Measurements from ENCODE around the gene TBX2. TPM values are rescaled to one million over a fixed set of nuclear protein-coding genes. Genes with fewer than 3 reads are reported as not detected.

Gene TBX2
- polyA plus RNA-seq, 1 donor (not counting 4 experiments of a cell fraction or from before 2014, with no cell fraction given), result not detected

DNA sequence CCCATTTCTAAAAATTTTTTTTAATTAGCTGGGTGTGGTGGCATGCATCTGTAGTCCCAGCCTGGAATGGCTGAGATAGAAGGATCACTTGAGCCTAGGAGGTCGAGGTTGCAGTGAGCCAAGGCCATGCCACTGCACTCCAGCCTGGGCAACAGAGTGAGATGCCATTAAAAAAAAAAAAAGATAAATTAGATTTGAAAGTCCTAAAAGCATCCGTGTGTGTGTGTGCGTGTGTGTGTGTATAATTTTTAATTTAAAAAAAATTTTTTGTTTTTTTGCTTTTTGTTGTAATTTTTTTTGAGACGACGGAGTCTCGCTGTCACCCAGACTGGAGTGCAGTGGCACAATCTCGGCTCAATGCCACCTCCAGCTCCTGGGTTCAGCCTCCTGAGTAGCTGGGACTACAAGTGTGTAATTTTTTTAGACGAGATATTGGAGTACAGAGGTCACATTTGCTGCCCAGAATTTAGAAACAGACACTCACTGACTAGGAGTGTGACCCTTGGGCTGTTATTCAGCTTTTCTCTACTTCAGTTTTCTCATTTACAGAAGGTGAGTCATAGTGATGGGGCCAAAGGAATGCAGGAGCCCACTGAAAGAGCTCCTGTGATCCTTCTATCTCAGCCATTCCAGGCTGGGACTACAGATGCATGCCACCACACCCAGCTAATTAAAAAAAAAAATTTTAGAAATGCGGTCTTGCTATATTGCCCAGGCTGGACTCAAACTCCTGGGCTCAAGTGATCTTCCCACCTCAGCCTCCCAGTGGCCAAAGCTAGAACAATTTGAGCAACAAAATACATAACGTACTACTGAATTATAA is 27.1 kb downstream of the TBX2 start:
- no peaks in the 10 kb centered on the region for H3K9me3 ChIP-seq (ENCODE audit: control insufficient read depth, low read depth, low read length)
- no peaks in the 10 kb centered on the region for H3K9me1 ChIP-seq (ENCODE audit: control insufficient read depth, extremely low read depth, insufficient read depth, low read length)
- no peak overlapping the region for H3K4me2 ChIP-seq (ENCODE audit: control insufficient read depth, extremely low read depth, insufficient read depth, low read depth, low read length)
- H3K27ac ChIP-seq (ENCODE audit: control insufficient read depth, insufficient read depth, low read length), result no peak overlapping the region
- H3K4me1 ChIP-seq (ENCODE audit: control insufficient read depth, extremely low read depth, insufficient read depth, low read length), result no peaks in the 10 kb centered on the region
- no peaks in the 10 kb centered on the region for H3K27me3 ChIP-seq (ENCODE audit: control insufficient read depth, extremely low read depth, insufficient read depth, low read length)
- FAIRE-seq (no peak), DNase-seq (ENCODE audit: low read depth, low spot score) (no peak)
- no peaks in the 10 kb centered on the region for H3K36me3 ChIP-seq (ENCODE audit: control insufficient read depth in 2 of 2, extremely low read depth in 1 of 2, insufficient read depth in 2 of 2, low read length in 2 of 2)
- H2AFZ ChIP-seq (ENCODE audit: control insufficient read depth, low read length), result no peak overlapping the region
- no peaks in the 10 kb centered on the region for H4K20me1 ChIP-seq (ENCODE audit: control insufficient read depth, extremely low read depth, insufficient read depth, low read length)
- dilution Hi-C loops (cut with MboI; ENCODE audit: extremely low pct_ligation_motif_present, low sequenced_read_pairs), result no loop called here
- no peak overlapping the region for H3K4me3 ChIP-seq (ENCODE audit: control insufficient read depth in 2 of 3, extremely low read depth in 1 of 3, insufficient read depth in 2 of 3, low read depth in 1 of 3, low read length in 3 of 3)
- H3K79me2 ChIP-seq (ENCODE audit: control insufficient read depth, insufficient read depth, low read length), result no peaks in the 10 kb centered on the region
- TF ChIP-seq EZH2 (IDR thresholded peaks at IDR 0.05; ENCODE audit: low read length), result no peak
- TF ChIP-seq CTCF (optimal IDR thresholded peaks at IDR 0.05 in 1 of 3, IDR thresholded peaks at IDR 0.05 in 1 of 3, conservative IDR thresholded peaks at IDR 0.05 in 1 of 3; ENCODE audit: extremely low read depth in 1 of 3, insufficient read depth in 2 of 3, low read length in 3 of 3), result no peak
- no peak overlapping the region for H3K9ac ChIP-seq (ENCODE audit: control insufficient read depth, extremely low read depth, insufficient read depth, low read length)

- Histone ChIP-seq H3K9ac (ENCODE audit: control insufficient read depth, extremely low read depth, insufficient read depth, low read length) (no peak overlapping the region), H3K27ac (ENCODE audit: control insufficient read depth, insufficient read depth, low read length) (no peak overlapping the region), H3K9me3 (ENCODE audit: control insufficient read depth, low read depth, low read length) (no peaks in the 10 kb centered on the region), H2AFZ (ENCODE audit: control insufficient read depth, low read length) (no peak overlapping the region), H4K20me1 (ENCODE audit: control insufficient read depth, extremely low read depth, insufficient read depth, low read length) (no peaks in the 10 kb centered on the region), H3K27me3 (ENCODE audit: control insufficient read depth, extremely low read depth, insufficient read depth, low read length) (no peaks in the 10 kb centered on the region), H3K4me2 (ENCODE audit: control insufficient read depth, extremely low read depth, insufficient read depth, low read depth, low read length) (no peak overlapping the region), H3K4me3 (ENCODE audit: control insufficient read depth in 2 of 3, extremely low read depth in 1 of 3, insufficient read depth in 2 of 3, low read depth in 1 of 3, low read length in 3 of 3) (no peak overlapping the region), H3K4me1 (ENCODE audit: control insufficient read depth, extremely low read depth, insufficient read depth, low read length) (no peaks in the 10 kb centered on the region), H3K36me3 (ENCODE audit: control insufficient read depth in 2 of 2, extremely low read depth in 1 of 2, insufficient read depth in 2 of 2, low read length in 2 of 2) (no peaks in the 10 kb centered on the region), H3K9me1 (ENCODE audit: control insufficient read depth, extremely low read depth, insufficient read depth, low read length) (no peaks in the 10 kb centered on the region), H3K79me2 (ENCODE audit: control insufficient read depth, insufficient read depth, low read length) (no peaks in the 10 kb centered on the region)
- no peak for TF ChIP-seq EZH2 (IDR thresholded peaks at IDR 0.05; ENCODE audit: low read length)
- no peak for TF ChIP-seq CTCF (optimal IDR thresholded peaks at IDR 0.05 in 1 of 3, IDR thresholded peaks at IDR 0.05 in 1 of 3, conservative IDR thresholded peaks at IDR 0.05 in 1 of 3; ENCODE audit: extremely low read depth in 1 of 3, insufficient read depth in 2 of 3, low read length in 3 of 3)
- dilution Hi-C loops (cut with MboI; ENCODE audit: extremely low pct_ligation_motif_present, low sequenced_read_pairs), result no loop called here
- no peak for DNase-seq (ENCODE audit: low read depth, low spot score)
- FAIRE-seq, result no peak
Measured at GRCh38 chr17:61427567-61427966, 27.9 kb downstream of the TBX2 start.

All from keratinocyte (primary cell).